SK-N-SH treated with all-trans-retinoic acid at 6 μM for 48 hours (cell line): ENCODE results near the gene BCR.

Experiments used
- ATAC-seq: fragments of 200-7000 bp; cut with Tn5 transposase; 3 replicates; pipeline ENCODE4 v1.9.1; 2020; ENCODE audit warnings: mild to moderate bottlenecking, moderate library complexity
- ARNTL ChIP-seq: fragments of 450-650 bp; formaldehyde crosslinking; IDR thresholded peaks from 2 replicates; pipeline ENCODE4 v1.5.0; 2020; ENCODE audit warnings: low read depth, mild to moderate bottlenecking, moderate library complexity, borderline replicate concordance
- BACH2 ChIP-seq: fragments of 250-450 bp; sonication (Bioruptor Pico); IDR thresholded peaks from 2 replicates; pipeline ENCODE4 v1.9.0; 2021; ENCODE audit warnings: mild to moderate bottlenecking, borderline replicate concordance
- CREB5 ChIP-seq: fragments of 250-450 bp; sonication (Bioruptor Pico); IDR thresholded peaks from 2 replicates; pipeline ENCODE4 v1.5.1; 2020; ENCODE audit warnings: low read depth, mild to moderate bottlenecking, moderate library complexity
- CSDC2 ChIP-seq: fragments of 250-450 bp; sonication (Bioruptor Pico); IDR thresholded peaks from 2 replicates; pipeline ENCODE4 v1.5.0; 2020; ENCODE audit warnings: mild to moderate bottlenecking, moderate library complexity
- CSRNP3 ChIP-seq: fragments of 250-450 bp; sonication (Bioruptor Pico); IDR thresholded peaks from 2 replicates; pipeline ENCODE4 v1.5.1; 2021; ENCODE audit warnings: mild to moderate bottlenecking, moderate library complexity
- ESRRG ChIP-seq: fragments of 250-450 bp; sonication (Bioruptor Pico); IDR thresholded peaks from 2 replicates; pipeline ENCODE4 v1.6.1; 2021; ENCODE audit warnings: mild to moderate bottlenecking
- GLIS3 ChIP-seq: fragments of 250-450 bp; sonication (Bioruptor Pico); IDR thresholded peaks from 2 replicates; pipeline ENCODE4 v1.5.0; 2020; ENCODE audit warnings: mild to moderate bottlenecking, moderate library complexity
- ISL1 ChIP-seq: fragments of 250-450 bp; sonication (Bioruptor Pico); IDR thresholded peaks from 2 replicates; pipeline ENCODE4 v2.1.2; 2022; ENCODE audit warnings: mild to moderate bottlenecking, moderate library complexity
- OSR1 ChIP-seq: fragments of 250-450 bp; sonication (Bioruptor Pico); IDR thresholded peaks from 2 replicates; pipeline ENCODE4 v1.8.0; 2022; ENCODE audit warnings: moderate library complexity, mild to moderate bottlenecking, inconsistent platforms
- PATZ1 ChIP-seq: fragments of 250-450 bp; sonication (Bioruptor Pico); IDR thresholded peaks from 2 replicates; pipeline ENCODE4 v1.8.0; 2020; ENCODE audit warnings: mild to moderate bottlenecking, moderate library complexity, borderline replicate concordance
- POU6F1 ChIP-seq: fragments of 250-450 bp; sonication (Bioruptor Pico); IDR thresholded peaks from 2 replicates; pipeline ENCODE4 v1.8.0; 2021; ENCODE audit warnings: low read depth, mild to moderate bottlenecking, moderate library complexity, borderline replicate concordance
- RARB ChIP-seq: fragments of 250-450 bp; sonication (Bioruptor Pico); IDR thresholded peaks from 2 replicates; pipeline ENCODE4 v1.8.0; 2021; ENCODE audit warnings: mild to moderate bottlenecking, moderate library complexity
- TCF4 ChIP-seq: fragments of 250-450 bp; sonication (Bioruptor Pico); IDR thresholded peaks from 2 replicates; pipeline ENCODE4 v1.8.0; 2021; ENCODE audit warnings: mild to moderate bottlenecking, moderate library complexity, borderline replicate concordance
- TOX ChIP-seq: fragments of 250-450 bp; sonication (Bioruptor Pico); IDR thresholded peaks from 2 replicates; pipeline ENCODE4 v1.8.0; 2021; ENCODE audit warnings: mild to moderate bottlenecking, moderate library complexity, borderline replicate concordance
- TSHZ2 ChIP-seq: fragments of 250-450 bp; sonication (Bioruptor Pico); IDR thresholded peaks from 2 replicates; pipeline ENCODE4 v1.5.0; 2020; ENCODE audit warnings: mild to moderate bottlenecking, moderate library complexity
- ZC3H10 ChIP-seq: fragments of 250-450 bp; sonication (Bioruptor Pico); IDR thresholded peaks from 2 replicates; pipeline ENCODE4 v1.5.1; 2021; ENCODE audit warnings: mild to moderate bottlenecking, moderate library complexity
- ZFP3 ChIP-seq: fragments of 250-450 bp; sonication (Bioruptor Pico); IDR thresholded peaks from 2 replicates; pipeline ENCODE4 v1.5.0; 2020; ENCODE audit warnings: mild to moderate bottlenecking, moderate library complexity
- ZFP30 ChIP-seq: fragments of 450-650 bp; formaldehyde crosslinking; IDR thresholded peaks from 2 replicates; pipeline ENCODE4 v1.5.0; 2022; ENCODE audit warnings: mild to moderate bottlenecking, moderate library complexity
- ZNF565 ChIP-seq: fragments of 450-650 bp; formaldehyde crosslinking; conservative IDR thresholded peaks from 2 replicates; pipeline ENCODE4 v1.5.0; 2020; ENCODE audit warnings: low read depth, mild to moderate bottlenecking, moderate library complexity
- ZNF70 ChIP-seq: fragments of 450-650 bp; formaldehyde crosslinking; IDR thresholded peaks from 2 replicates; pipeline ENCODE4 v1.5.0; 2020; ENCODE audit warnings: mild to moderate bottlenecking, moderate library complexity
- ZNF8 ChIP-seq: fragments of 450-650 bp; formaldehyde crosslinking; IDR thresholded peaks from 2 replicates; pipeline ENCODE4 v1.5.0; 2020; ENCODE audit warnings: mild to moderate bottlenecking, moderate library complexity

The BCR gene

GRCh38 chr22:23187211-23187610, 6.9 kb downstream of the BCR start (continued):
- TF ChIP-seq PATZ1 (CRISPR knock-in tag) (no peak), ZFP30 (no peak), ZNF70 (CRISPR knock-in tag) (no peak), BACH2 (CRISPR knock-in tag) (no peak)

- TF ChIP-seq POU6F1 (no peak), TOX (CRISPR knock-in tag) (no peak), ARNTL (no peak), TCF4 (no peak), ZNF8 (CRISPR knock-in tag) (no peak), ZNF565 (no peak), ZNF70 (CRISPR knock-in tag) (no peak), RARB (CRISPR knock-in tag) (no peak), ZC3H10 (no peak), TSHZ2 (CRISPR knock-in tag) (no peak), ISL1 (CRISPR knock-in tag) (no peak), GLIS3 (no peak), CSRNP3 (CRISPR knock-in tag) (no peak), OSR1 (no peak), CSDC2 (CRISPR knock-in tag) (no peak), CREB5 (no peak), PATZ1 (CRISPR knock-in tag) (no peak)
- no peak for ATAC-seq
These were observed 7.8 kb downstream of the BCR start for GRCh38 chr22:23187871-23188700.

- ATAC-seq = no peak
- TF ChIP-seq POU6F1 (no peak), ZNF70 (CRISPR knock-in tag) (no peak), ESRRG (no peak), PATZ1 (CRISPR knock-in tag) (no peak), ZFP3 (CRISPR knock-in tag) (no peak), GLIS3 (no peak), ZFP30 (no peak)
These were observed 10.2 kb downstream of the BCR start for GRCh38 chr22:23190526-23190925.
